ENCODE measurements around the gene GCK.

DNA sequence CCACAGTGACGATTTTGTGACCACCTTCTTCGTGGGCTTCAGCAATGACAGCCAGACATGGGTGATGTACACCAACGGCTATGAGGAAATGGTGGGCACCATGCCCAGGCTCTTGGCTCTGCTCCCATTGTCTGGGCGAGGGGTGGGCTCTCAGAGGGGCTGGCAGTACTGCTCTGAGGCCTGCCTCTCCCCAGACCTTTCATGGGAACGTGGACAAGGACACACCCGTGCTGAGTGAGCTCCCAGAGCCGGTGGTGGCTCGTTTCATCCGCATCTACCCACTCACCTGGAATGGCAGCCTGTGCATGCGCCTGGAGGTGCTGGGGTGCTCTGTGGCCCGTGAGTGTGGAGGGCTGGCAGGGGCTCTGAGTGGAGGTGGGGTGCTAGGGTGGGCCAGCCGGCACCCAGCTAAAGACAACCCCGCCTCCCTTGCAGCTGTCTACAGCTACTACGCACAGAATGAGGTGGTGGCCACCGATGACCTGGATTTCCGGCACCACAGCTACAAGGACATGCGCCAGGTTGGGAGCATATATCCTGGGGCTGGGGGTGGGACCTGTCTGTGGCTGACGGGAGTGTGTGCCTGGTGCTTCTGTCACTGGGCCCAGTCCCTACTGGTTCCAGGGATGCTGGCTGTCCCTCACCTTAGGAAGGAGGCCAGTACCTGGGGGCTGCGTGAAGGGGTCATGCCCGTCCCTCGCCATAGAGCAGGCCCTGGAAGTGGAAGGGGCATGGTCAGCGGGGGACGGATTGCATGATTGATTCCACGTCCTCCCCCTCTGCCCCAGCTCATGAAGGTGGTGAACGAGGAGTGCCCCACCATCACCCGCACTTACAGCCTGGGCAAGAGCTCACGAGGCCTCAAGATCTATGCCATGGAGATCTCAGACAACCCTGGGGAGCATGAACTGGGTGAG is 78.3 kb downstream of the GCK start:
- TF ChIP-seq, protein P1, sequence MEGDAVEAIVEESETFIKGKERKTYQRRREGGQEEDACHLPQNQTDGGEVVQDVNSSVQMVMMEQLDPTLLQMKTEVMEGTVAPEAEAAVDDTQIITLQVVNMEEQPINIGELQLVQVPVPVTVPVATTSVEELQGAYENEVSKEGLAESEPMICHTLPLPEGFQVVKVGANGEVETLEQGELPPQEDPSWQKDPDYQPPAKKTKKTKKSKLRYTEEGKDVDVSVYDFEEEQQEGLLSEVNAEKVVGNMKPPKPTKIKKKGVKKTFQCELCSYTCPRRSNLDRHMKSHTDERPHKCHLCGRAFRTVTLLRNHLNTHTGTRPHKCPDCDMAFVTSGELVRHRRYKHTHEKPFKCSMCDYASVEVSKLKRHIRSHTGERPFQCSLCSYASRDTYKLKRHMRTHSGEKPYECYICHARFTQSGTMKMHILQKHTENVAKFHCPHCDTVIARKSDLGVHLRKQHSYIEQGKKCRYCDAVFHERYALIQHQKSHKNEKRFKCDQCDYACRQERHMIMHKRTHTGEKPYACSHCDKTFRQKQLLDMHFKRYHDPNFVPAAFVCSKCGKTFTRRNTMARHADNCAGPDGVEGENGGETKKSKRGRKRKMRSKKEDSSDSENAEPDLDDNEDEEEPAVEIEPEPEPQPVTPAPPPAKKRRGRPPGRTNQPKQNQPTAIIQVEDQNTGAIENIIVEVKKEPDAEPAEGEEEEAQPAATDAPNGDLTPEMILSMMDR (IDR thresholded peaks at IDR 0.05) = no peak
- TF ChIP-seq ZFX (IDR thresholded peaks at IDR 0.05; ENCODE audit: borderline replicate concordance) = no peak

Data from 22Rv1 (cell line).